AG04450 (cell line): ENCODE results near the gene GRK3. TPM values are rescaled to one million over a fixed set of nuclear protein-coding genes. Genes with fewer than 3 reads are reported as not detected.
"Not testable (repeated sequence)": the region's sequence is repeated elsewhere in the genome, so short reads cannot be mapped to it uniquely, and the experiment has no call there.

ENCODE experiments used
- CTCF ChIA-PET: fragments of 300-600, 350-600 bp; formaldehyde crosslinking; extraction: SDS; loops from one replicate; lab custom pipeline; 2022; ENCODE audit warnings: antibody characterized with exemption, inconsistent platforms; lab: Charles Lee
- POLR2A ChIA-PET: fragments of 350-600 bp; formaldehyde crosslinking; extraction: SDS; loops from one replicate; lab custom pipeline; 2021; ENCODE audit warnings: antibody characterized with exemption, inconsistent platforms; lab: Yijun Ruan, JAX
- DNase-seq: peaks from one replicate; pipeline ENCODE4 v3.0.0-alpha.2; 2011; ENCODE audit warnings: low read depth, low spot score
- H3K27ac ChIP-seq: one replicate; pipeline ENCODE4 v1.5.1; 2012; ENCODE audit warnings: low read depth, low read length, control low read depth
- H3K27me3 ChIP-seq: one replicate; pipeline ENCODE4 v1.6.0; 2012; ENCODE audit warnings: low read length; ENCODE audit not compliant: control insufficient read depth, insufficient read depth
- H3K4me3 ChIP-seq: 2 replicates; pipeline ENCODE4 v1.5.1; 2011; ENCODE audit warnings: mild to moderate bottlenecking, low read depth, low read length, control low read depth
- H3K9me3 ChIP-seq: 2 replicates; pipeline ENCODE4 v1.5.1; 2012; ENCODE audit warnings: low read length; ENCODE audit not compliant: control insufficient read depth, insufficient read depth
- CTCF ChIP-seq: IDR thresholded peaks from 2 replicates; pipeline ENCODE4 v1.5.1; 2011; ENCODE audit warnings: low read depth, low read length, control low read depth, inconsistent platforms
- polyA plus RNA-seq: library from polyadenylated mRNA; depleted of rRNA; stranded (reverse); fragments of >200 nt; gene quantifications from 2 replicates; pipeline ENCODE4 v1.2.3, GENCODE V29; 2011

GRK3 gene
- polyA plus RNA-seq, 1 experiment, result 0.72 TPM

- POLR2A ChIA-PET, result no interaction called here
- TF ChIP-seq CTCF, result no peak
- CTCF ChIA-PET, result interaction anchor here (1.8 to 2.5 kb wide), 2 partner anchors 241 to 255 kb away, joined by 7 to 21 read pairs; no protein-coding TSS in a partner anchor
- no peaks in the 10 kb centered on the region for H3K27me3 ChIP-seq
- H3K9me3 ChIP-seq, result no peaks in the 10 kb centered on the region
- H3K27ac ChIP-seq, result no peak overlapping the region
- no peak for DNase-seq
- no peak overlapping the region for H3K4me3 ChIP-seq
Measured at GRCh38 chr22:25702571-25703167, 138.2 kb downstream of the GRK3 start.

- no peaks in the 10 kb centered on the region for H3K27me3 ChIP-seq
- TF ChIP-seq CTCF, result no peak
- H3K27ac ChIP-seq, result no peak overlapping the region
- CTCF ChIA-PET, result interaction anchor here (0.5 kb wide), 1 partner anchor 610 kb away, joined by 3 read pairs; no protein-coding TSS in a partner anchor
- no peaks in the 10 kb centered on the region for H3K9me3 ChIP-seq
- H3K4me3 ChIP-seq, result no peak overlapping the region
- POLR2A ChIA-PET, result no interaction called here
- no peak for DNase-seq
Measured at GRCh38 chr22:25704701-25705100, 140.2 kb downstream of the GRK3 start.

GRCh38 chr22:25706197-25706596 lies 141.7 kb downstream of the GRK3 start:
- H3K4me3 ChIP-seq, result no peak overlapping the region
- no peak for TF ChIP-seq CTCF
- ChIA-PET POLR2A (no interaction called here), CTCF (no interaction called here)
- H3K27ac ChIP-seq, result no peak overlapping the region
- H3K27me3 ChIP-seq, result no peaks in the 10 kb centered on the region
- no peak for DNase-seq
- H3K9me3 ChIP-seq, result no peaks in the 10 kb centered on the region

- POLR2A ChIA-PET, DNase-seq, H3K27ac ChIP-seq, CTCF ChIA-PET, H3K27me3 ChIP-seq, H3K9me3 ChIP-seq, H3K4me3 ChIP-seq: not testable (repeated sequence)
Measured at GRCh38 chr22:25708430-25708829, 144.0 kb downstream of the GRK3 start.

GRCh38 chr22:25709758-25710157 lies 145.3 kb downstream of the GRK3 start:
- no peak for TF ChIP-seq CTCF
- Histone ChIP-seq H3K27me3 (no peaks in the 10 kb centered on the region), H3K4me3 (no peak overlapping the region), H3K27ac (no peak overlapping the region), H3K9me3 (no peaks in the 10 kb centered on the region)
- ChIA-PET CTCF (no interaction called here), POLR2A (no interaction called here)
- no peak for DNase-seq
